ENCODE measurements around the gene FAM117A.

The FAM117A gene

GRCh38 chr17:49753959-49754391 lies 10.0 kb downstream of the FAM117A start:
- no peak overlapping the region for H2BK15ac ChIP-seq (ENCODE audit: low read length)
- no peak for DNase-seq (ENCODE audit: low spot score)
- no CpG with 5 or more reads among the region's 8 CpGs for WGBS, 2 donors (ENCODE audit: extremely low coverage in 2 of 2, insufficient read length in 2 of 2, insufficient replicate concordance in 1 of 2)

GRCh38 chr17:49752508-49752907 lies 11.4 kb downstream of the FAM117A start:
- peaks cover 4% of the 10 kb centered on the region for H3K79me1 ChIP-seq (ENCODE audit: low read depth, low read length)
- no peaks in the 10 kb centered on the region for H3K4me1 ChIP-seq (ENCODE audit: control insufficient read depth in 2 of 2, insufficient read depth in 1 of 2, low read depth in 1 of 2, low read length in 2 of 2)
- no CpG with 5 or more reads among the region's 3 CpGs for WGBS, 2 donors (ENCODE audit: extremely low coverage in 2 of 2, insufficient read length in 2 of 2, insufficient replicate concordance in 1 of 2)
- H3K14ac ChIP-seq (ENCODE audit: low read length), result no peak overlapping the region
- H3K27ac ChIP-seq (replicated peaks; ENCODE audit: low read length), result no peak overlapping the region
- no peak overlapping the region for H3K4me3 ChIP-seq (ENCODE audit: low read length in 2 of 2)
- no peak overlapping the region for H4K8ac ChIP-seq (ENCODE audit: low read depth, low read length)
- DNase-seq (ENCODE audit: low spot score), result no peak
- H3K9me3 ChIP-seq (replicated peaks in 1 of 2; ENCODE audit: control insufficient read depth in 2 of 2, insufficient read depth in 1 of 2, low read depth in 1 of 2, low read length in 2 of 2), result no peaks in the 10 kb centered on the region
- H3K18ac ChIP-seq (ENCODE audit: low read length), result no peak overlapping the region
- H2BK120ac ChIP-seq (ENCODE audit: low read depth, low read length), result no peak overlapping the region
- no peak overlapping the region for H2BK15ac ChIP-seq (ENCODE audit: low read length)
- H4K91ac ChIP-seq (ENCODE audit: low read depth, low read length, poor library complexity), result no peak overlapping the region
- H2BK12ac ChIP-seq (ENCODE audit: low read length), result no peak overlapping the region
- H3K9ac ChIP-seq (ENCODE audit: low read depth, low read length, poor library complexity), result no peak overlapping the region
- no peak overlapping the region for H3K4me2 ChIP-seq (ENCODE audit: insufficient read depth, low read length, poor library complexity, severe bottlenecking)
- H3K4ac ChIP-seq (ENCODE audit: low read length), result no peak overlapping the region
- H3K23ac ChIP-seq (ENCODE audit: low read depth, low read length, poor library complexity), result no peak overlapping the region
- no peaks in the 10 kb centered on the region for H3K27me3 ChIP-seq (ENCODE audit: control insufficient read depth in 3 of 3, insufficient read depth in 3 of 3, low read depth in 1 of 3, low read length in 3 of 3)
- H2AK5ac ChIP-seq (ENCODE audit: low read depth, low read length), result no peak overlapping the region
- no peak overlapping the region for H2BK5ac ChIP-seq (ENCODE audit: low read length)
- H2AFZ ChIP-seq (ENCODE audit: low read length), result no peak overlapping the region
- peaks cover 0 to 4% of the 10 kb centered on the region in 2 donors for H3K36me3 ChIP-seq (replicated peaks in 1 of 2; ENCODE audit: control insufficient read depth in 2 of 2, insufficient read depth in 2 of 2, low read length in 2 of 2)

More at GRCh38 chr17:49753959-49754391, 10.0 kb downstream of the FAM117A start:
- Histone ChIP-seq H3K79me1 (ENCODE audit: low read depth, low read length) (peaks cover 4% of the 10 kb centered on the region), H3K9me3 (replicated peaks in 1 of 2; ENCODE audit: control insufficient read depth in 2 of 2, insufficient read depth in 1 of 2, low read depth in 1 of 2, low read length in 2 of 2) (no peaks in the 10 kb centered on the region), H3K4me2 (ENCODE audit: insufficient read depth, low read length, poor library complexity, severe bottlenecking) (no peak overlapping the region), H3K4ac (ENCODE audit: low read length) (no peak overlapping the region), H2AFZ (ENCODE audit: low read length) (no peak overlapping the region), H3K18ac (ENCODE audit: low read length) (no peak overlapping the region), H3K14ac (ENCODE audit: low read length) (no peak overlapping the region), H3K36me3 (replicated peaks in 1 of 2; ENCODE audit: control insufficient read depth in 2 of 2, insufficient read depth in 2 of 2, low read length in 2 of 2) (peaks cover 0 to 4% of the 10 kb centered on the region in 2 donors), H4K91ac (ENCODE audit: low read depth, low read length, poor library complexity) (no peak overlapping the region), H4K8ac (ENCODE audit: low read depth, low read length) (no peak overlapping the region), H3K23ac (ENCODE audit: low read depth, low read length, poor library complexity) (no peak overlapping the region), H2BK5ac (ENCODE audit: low read length) (no peak overlapping the region), H2BK120ac (ENCODE audit: low read depth, low read length) (no peak overlapping the region), H3K4me3 (ENCODE audit: low read length in 2 of 2) (no peak overlapping the region), H3K4me1 (ENCODE audit: control insufficient read depth in 2 of 2, insufficient read depth in 1 of 2, low read depth in 1 of 2, low read length in 2 of 2) (no peaks in the 10 kb centered on the region), H2AK5ac (ENCODE audit: low read depth, low read length) (no peak overlapping the region), H3K9ac (ENCODE audit: low read depth, low read length, poor library complexity) (no peak overlapping the region), H2BK12ac (ENCODE audit: low read length) (no peak overlapping the region), H3K27ac (replicated peaks; ENCODE audit: low read length) (no peak overlapping the region), H3K27me3 (ENCODE audit: control insufficient read depth in 3 of 3, insufficient read depth in 3 of 3, low read depth in 1 of 3, low read length in 3 of 3) (no peaks in the 10 kb centered on the region)

GRCh38 chr17:49749730-49750129 lies 14.2 kb downstream of the FAM117A start:
- no peak overlapping the region for H4K91ac ChIP-seq (ENCODE audit: low read depth, low read length, poor library complexity)
- H2BK120ac ChIP-seq (ENCODE audit: low read depth, low read length), result no peak overlapping the region
- no peaks in the 10 kb centered on the region for H3K4me1 ChIP-seq (ENCODE audit: control insufficient read depth in 2 of 2, insufficient read depth in 1 of 2, low read depth in 1 of 2, low read length in 2 of 2)
- no peaks in the 10 kb centered on the region for H3K9me3 ChIP-seq (replicated peaks in 1 of 2; ENCODE audit: control insufficient read depth in 2 of 2, insufficient read depth in 1 of 2, low read depth in 1 of 2, low read length in 2 of 2)
- no peak overlapping the region for H2BK5ac ChIP-seq (ENCODE audit: low read length)
- no peak overlapping the region for H3K23ac ChIP-seq (ENCODE audit: low read depth, low read length, poor library complexity)
- H3K79me1 ChIP-seq (ENCODE audit: low read depth, low read length), result peaks cover 2% of the 10 kb centered on the region
- no peak overlapping the region for H2BK15ac ChIP-seq (ENCODE audit: low read length)
- DNase-seq (ENCODE audit: low spot score), result no peak
- H3K4ac ChIP-seq (ENCODE audit: low read length), result no peak overlapping the region
- no peak overlapping the region for H2BK12ac ChIP-seq (ENCODE audit: low read length)
- no peak overlapping the region for H3K27ac ChIP-seq (replicated peaks; ENCODE audit: low read length)
- H3K9ac ChIP-seq (ENCODE audit: low read depth, low read length, poor library complexity), result no peak overlapping the region
- H2AFZ ChIP-seq (ENCODE audit: low read length), result no peak overlapping the region
- H3K4me3 ChIP-seq (ENCODE audit: low read length in 2 of 2), result no peak overlapping the region
- H3K14ac ChIP-seq (ENCODE audit: low read length), result no peak overlapping the region
- H3K36me3 ChIP-seq (replicated peaks in 1 of 2; ENCODE audit: control insufficient read depth in 2 of 2, insufficient read depth in 2 of 2, low read length in 2 of 2), result peaks cover 0 to 4% of the 10 kb centered on the region in 2 donors
- no peaks in the 10 kb centered on the region for H3K27me3 ChIP-seq (ENCODE audit: control insufficient read depth in 3 of 3, insufficient read depth in 3 of 3, low read depth in 1 of 3, low read length in 3 of 3)
- no peak overlapping the region for H3K4me2 ChIP-seq (ENCODE audit: insufficient read depth, low read length, poor library complexity, severe bottlenecking)
- H4K8ac ChIP-seq (ENCODE audit: low read depth, low read length), result no peak overlapping the region
- no peak overlapping the region for H3K18ac ChIP-seq (ENCODE audit: low read length)
- WGBS, 2 donors (ENCODE audit: extremely low coverage in 2 of 2, insufficient read length in 2 of 2, insufficient replicate concordance in 1 of 2), result no CpG with 5 or more reads among the region's 3 CpGs
- H2AK5ac ChIP-seq (ENCODE audit: low read depth, low read length), result no peak overlapping the region

- Histone ChIP-seq H4K91ac (ENCODE audit: low read depth, low read length, poor library complexity) (no peak overlapping the region), H2AFZ (ENCODE audit: low read length) (no peak overlapping the region), H3K14ac (ENCODE audit: low read length) (no peak overlapping the region), H3K4me2 (ENCODE audit: insufficient read depth, low read length, poor library complexity, severe bottlenecking) (no peak overlapping the region), H2BK12ac (ENCODE audit: low read length) (no peak overlapping the region), H3K4me3 (ENCODE audit: low read length in 2 of 2) (no peak overlapping the region), H3K9me3 (replicated peaks in 1 of 2; ENCODE audit: control insufficient read depth in 2 of 2, insufficient read depth in 1 of 2, low read depth in 1 of 2, low read length in 2 of 2) (no peaks in the 10 kb centered on the region), H3K36me3 (replicated peaks in 1 of 2; ENCODE audit: control insufficient read depth in 2 of 2, insufficient read depth in 2 of 2, low read length in 2 of 2) (peaks cover 0 to 4% of the 10 kb centered on the region in 2 donors), H3K23ac (ENCODE audit: low read depth, low read length, poor library complexity) (no peak overlapping the region), H4K8ac (ENCODE audit: low read depth, low read length) (no peak overlapping the region), H3K18ac (ENCODE audit: low read length) (no peak overlapping the region), H2BK5ac (ENCODE audit: low read length) (no peak overlapping the region), H3K27ac (replicated peaks; ENCODE audit: low read length) (no peak overlapping the region), H2AK5ac (ENCODE audit: low read depth, low read length) (no peak overlapping the region), H3K27me3 (ENCODE audit: control insufficient read depth in 3 of 3, insufficient read depth in 3 of 3, low read depth in 1 of 3, low read length in 3 of 3) (no peaks in the 10 kb centered on the region), H3K4me1 (ENCODE audit: control insufficient read depth in 2 of 2, insufficient read depth in 1 of 2, low read depth in 1 of 2, low read length in 2 of 2) (no peaks in the 10 kb centered on the region), H2BK120ac (ENCODE audit: low read depth, low read length) (no peak overlapping the region), H3K9ac (ENCODE audit: low read depth, low read length, poor library complexity) (no peak overlapping the region), H2BK15ac (ENCODE audit: low read length) (no peak overlapping the region), H3K4ac (ENCODE audit: low read length) (no peak overlapping the region), H3K79me1 (ENCODE audit: low read depth, low read length) (peaks cover 2% of the 10 kb centered on the region)
- WGBS, 2 donors (ENCODE audit: extremely low coverage in 2 of 2, insufficient read length in 2 of 2, insufficient replicate concordance in 1 of 2), result no CpG with 5 or more reads among the region's 7 CpGs
- DNase-seq (ENCODE audit: low spot score), result no peak
Observed at GRCh38 chr17:49748791-49749190, 15.1 kb downstream of the FAM117A start.

Measured in neuronal stem cell (in vitro differentiated cells).